SK-N-SH treated with all-trans-retinoic acid at 6 μM for 48 hours (cell line): Measurements from ENCODE around the gene RPS6KB2.

ENCODE experiments used
- ATAC-seq: fragments of 200-7000 bp; cut with Tn5 transposase; 3 replicates; pipeline ENCODE4 v1.9.1; 2020; ENCODE audit warnings: mild to moderate bottlenecking, moderate library complexity
- ARNTL ChIP-seq: fragments of 450-650 bp; formaldehyde crosslinking; IDR thresholded peaks from 2 replicates; pipeline ENCODE4 v1.5.0; 2020; ENCODE audit warnings: low read depth, mild to moderate bottlenecking, moderate library complexity, borderline replicate concordance
- BACH2 ChIP-seq: fragments of 250-450 bp; sonication (Bioruptor Pico); IDR thresholded peaks from 2 replicates; pipeline ENCODE4 v1.9.0; 2021; ENCODE audit warnings: mild to moderate bottlenecking, borderline replicate concordance
- CREB5 ChIP-seq: fragments of 250-450 bp; sonication (Bioruptor Pico); IDR thresholded peaks from 2 replicates; pipeline ENCODE4 v1.5.1; 2020; ENCODE audit warnings: low read depth, mild to moderate bottlenecking, moderate library complexity
- CSRNP3 ChIP-seq: fragments of 250-450 bp; sonication (Bioruptor Pico); IDR thresholded peaks from 2 replicates; pipeline ENCODE4 v1.5.1; 2021; ENCODE audit warnings: mild to moderate bottlenecking, moderate library complexity
- GLIS3 ChIP-seq: fragments of 250-450 bp; sonication (Bioruptor Pico); IDR thresholded peaks from 2 replicates; pipeline ENCODE4 v1.5.0; 2020; ENCODE audit warnings: mild to moderate bottlenecking, moderate library complexity
- ISL1 ChIP-seq: fragments of 250-450 bp; sonication (Bioruptor Pico); IDR thresholded peaks from 2 replicates; pipeline ENCODE4 v2.1.2; 2022; ENCODE audit warnings: mild to moderate bottlenecking, moderate library complexity
- OSR1 ChIP-seq: fragments of 250-450 bp; sonication (Bioruptor Pico); IDR thresholded peaks from 2 replicates; pipeline ENCODE4 v1.8.0; 2022; ENCODE audit warnings: moderate library complexity, mild to moderate bottlenecking, inconsistent platforms
- POU6F1 ChIP-seq: fragments of 250-450 bp; sonication (Bioruptor Pico); IDR thresholded peaks from 2 replicates; pipeline ENCODE4 v1.8.0; 2021; ENCODE audit warnings: low read depth, mild to moderate bottlenecking, moderate library complexity, borderline replicate concordance
- PPARA ChIP-seq: fragments of 250-450 bp; sonication (Bioruptor Pico); IDR thresholded peaks from 2 replicates; pipeline ENCODE4 v1.5.0; 2020; ENCODE audit warnings: mild to moderate bottlenecking, borderline replicate concordance
- RARB ChIP-seq: fragments of 250-450 bp; sonication (Bioruptor Pico); IDR thresholded peaks from 2 replicates; pipeline ENCODE4 v1.8.0; 2021; ENCODE audit warnings: mild to moderate bottlenecking, moderate library complexity
- SNAI2 ChIP-seq: fragments of 250-450 bp; sonication (Bioruptor Pico); IDR thresholded peaks from 2 replicates; pipeline ENCODE4 v1.5.0; 2020; ENCODE audit warnings: mild to moderate bottlenecking, moderate library complexity
- TCF4 ChIP-seq: fragments of 250-450 bp; sonication (Bioruptor Pico); IDR thresholded peaks from 2 replicates; pipeline ENCODE4 v1.8.0; 2021; ENCODE audit warnings: mild to moderate bottlenecking, moderate library complexity, borderline replicate concordance
- TOX ChIP-seq: fragments of 250-450 bp; sonication (Bioruptor Pico); IDR thresholded peaks from 2 replicates; pipeline ENCODE4 v1.8.0; 2021; ENCODE audit warnings: mild to moderate bottlenecking, moderate library complexity, borderline replicate concordance
- TSHZ2 ChIP-seq: fragments of 250-450 bp; sonication (Bioruptor Pico); IDR thresholded peaks from 2 replicates; pipeline ENCODE4 v1.5.0; 2020; ENCODE audit warnings: mild to moderate bottlenecking, moderate library complexity
- ZC3H10 ChIP-seq: fragments of 250-450 bp; sonication (Bioruptor Pico); IDR thresholded peaks from 2 replicates; pipeline ENCODE4 v1.5.1; 2021; ENCODE audit warnings: mild to moderate bottlenecking, moderate library complexity
- ZFP3 ChIP-seq: fragments of 250-450 bp; sonication (Bioruptor Pico); IDR thresholded peaks from 2 replicates; pipeline ENCODE4 v1.5.0; 2020; ENCODE audit warnings: mild to moderate bottlenecking, moderate library complexity
- ZNF565 ChIP-seq: fragments of 450-650 bp; formaldehyde crosslinking; conservative IDR thresholded peaks from 2 replicates; pipeline ENCODE4 v1.5.0; 2020; ENCODE audit warnings: low read depth, mild to moderate bottlenecking, moderate library complexity
- ZNF70 ChIP-seq: fragments of 450-650 bp; formaldehyde crosslinking; IDR thresholded peaks from 2 replicates; pipeline ENCODE4 v1.5.0; 2020; ENCODE audit warnings: mild to moderate bottlenecking, moderate library complexity
- ZNF8 ChIP-seq: fragments of 450-650 bp; formaldehyde crosslinking; IDR thresholded peaks from 2 replicates; pipeline ENCODE4 v1.5.0; 2020; ENCODE audit warnings: mild to moderate bottlenecking, moderate library complexity

Gene RPS6KB2

GRCh38 chr11:67421430-67422031, 6.8 kb upstream of the RPS6KB2 start (continued):
- TF ChIP-seq ZNF565 (CRISPR knock-in tag): no peak
- no peak for TF ChIP-seq POU6F1 (CRISPR knock-in tag)
- TF ChIP-seq ISL1: no peak

GRCh38 chr11:67422891-67423290, 5.4 kb upstream of the RPS6KB2 start:
- TF ChIP-seq CSRNP3 (CRISPR knock-in tag) (no peak), TOX (CRISPR knock-in tag) (no peak), TCF4 (CRISPR knock-in tag) (no peak), ARNTL (CRISPR knock-in tag) (no peak), BACH2 (CRISPR knock-in tag) (no peak), OSR1 (no peak), POU6F1 (CRISPR knock-in tag) (no peak), ISL1 (no peak), RARB (CRISPR knock-in tag) (no peak)
- ATAC-seq: no peak

- no peak for TF ChIP-seq TOX (CRISPR knock-in tag)
- no peak for TF ChIP-seq RARB (CRISPR knock-in tag)
- TF ChIP-seq ZNF70 (CRISPR knock-in tag): no peak
- no peak for TF ChIP-seq PPARA (CRISPR knock-in tag)
- TF ChIP-seq ARNTL (CRISPR knock-in tag): no peak
- no peak for TF ChIP-seq CREB5 (CRISPR knock-in tag)
- TF ChIP-seq ISL1: no peak
- no peak for TF ChIP-seq ZC3H10 (CRISPR knock-in tag)
- TF ChIP-seq GLIS3 (CRISPR knock-in tag): no peak
- no peak for TF ChIP-seq SNAI2 (CRISPR knock-in tag)
- TF ChIP-seq ZNF8: no peak
- no peak for TF ChIP-seq ZFP3 (CRISPR knock-in tag)
- no peak for TF ChIP-seq TSHZ2 (CRISPR knock-in tag)
- no peak for TF ChIP-seq TCF4 (CRISPR knock-in tag)
Measured at GRCh38 chr11:67423466-67423865, 4.8 kb upstream of the RPS6KB2 start.

More at GRCh38 chr11:67423466-67423865, 4.8 kb upstream of the RPS6KB2 start:
- no peak for ATAC-seq
